ENCODE results near the gene HIPK4.
"Not testable (repeated sequence)": the region's sequence is repeated elsewhere in the genome, so short reads cannot be mapped to it uniquely, and the experiment has no call there.

The HIPK4 gene

GRCh38 chr19:40393894-40394815 is 4.2 kb upstream of the HIPK4 start:
- DNase-seq (ENCODE audit: low spot score), result no peak

- no peak for DNase-seq (ENCODE audit: low spot score)
These were observed 3.0 kb upstream of the HIPK4 start for GRCh38 chr19:40392894-40393517.

DNA sequence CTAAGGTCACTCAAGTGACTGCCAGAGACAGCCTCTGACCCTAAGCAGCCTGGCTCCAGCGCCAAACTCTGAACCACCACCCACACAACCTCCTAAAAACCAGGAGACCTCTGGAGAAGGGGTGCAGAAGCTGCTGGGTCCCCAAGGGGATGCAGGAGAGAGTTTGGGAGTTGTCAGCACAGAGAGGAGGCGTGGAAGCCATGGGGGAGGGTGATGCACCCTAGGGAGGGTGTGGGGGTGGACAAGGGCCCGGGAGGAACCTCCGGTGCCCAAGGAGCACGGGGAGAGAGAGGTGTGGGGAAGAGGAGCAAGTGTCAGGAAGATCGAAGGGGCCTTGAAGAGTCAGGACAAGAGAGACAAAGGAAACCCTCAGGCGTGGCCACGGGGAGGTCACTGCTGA is 2.1 kb upstream of the HIPK4 start:
- DNase-seq (ENCODE audit: low spot score), result no peak

GRCh38 chr19:40389404-40390083 is 437 bp downstream of the HIPK4 start:
- DNase-seq (ENCODE audit: low spot score), result no peak

DNA sequence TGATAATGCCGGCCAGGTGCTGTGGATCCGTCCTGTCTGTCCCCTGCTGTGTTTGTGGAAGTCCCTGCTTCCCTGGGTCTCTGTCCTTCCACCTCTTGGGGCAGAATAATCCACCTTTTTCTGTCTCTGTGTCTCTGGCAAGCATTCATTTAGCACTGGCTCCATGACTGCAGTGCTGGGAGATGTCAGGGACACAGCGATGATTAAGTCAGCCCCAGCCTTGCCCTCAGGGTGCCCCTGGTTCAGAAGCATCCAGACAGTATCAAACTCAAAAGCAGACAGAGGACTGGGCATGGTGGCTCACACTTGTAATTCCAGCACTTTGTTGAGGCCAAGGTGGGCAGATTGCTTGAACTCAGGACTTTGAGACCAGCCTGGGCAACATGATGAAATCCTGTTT is 1.5 kb downstream of the HIPK4 start:
- DNase-seq (ENCODE audit: low spot score), result no peak

DNA sequence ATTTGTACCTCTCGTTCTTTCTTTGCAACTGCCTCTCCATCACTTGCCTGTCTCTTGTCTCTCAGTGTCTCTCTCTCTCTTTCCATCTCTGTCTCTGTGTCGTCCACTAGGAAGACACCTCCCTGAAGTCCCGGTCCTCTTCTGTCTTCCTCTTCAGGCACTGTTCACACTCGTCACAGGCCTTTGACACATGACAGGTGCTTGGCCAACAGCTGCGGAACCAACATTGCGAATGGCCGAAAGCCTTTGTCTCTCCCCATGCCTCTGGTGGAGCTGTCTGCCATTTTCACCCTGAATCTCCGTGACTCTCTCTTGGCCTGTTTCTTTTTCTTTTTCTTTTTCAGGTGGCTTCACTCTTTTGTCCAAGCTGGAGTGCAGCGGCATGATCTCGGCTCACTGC is 2.8 kb downstream of the HIPK4 start:
- DNase-seq (ENCODE audit: low spot score), result no peak

DNA sequence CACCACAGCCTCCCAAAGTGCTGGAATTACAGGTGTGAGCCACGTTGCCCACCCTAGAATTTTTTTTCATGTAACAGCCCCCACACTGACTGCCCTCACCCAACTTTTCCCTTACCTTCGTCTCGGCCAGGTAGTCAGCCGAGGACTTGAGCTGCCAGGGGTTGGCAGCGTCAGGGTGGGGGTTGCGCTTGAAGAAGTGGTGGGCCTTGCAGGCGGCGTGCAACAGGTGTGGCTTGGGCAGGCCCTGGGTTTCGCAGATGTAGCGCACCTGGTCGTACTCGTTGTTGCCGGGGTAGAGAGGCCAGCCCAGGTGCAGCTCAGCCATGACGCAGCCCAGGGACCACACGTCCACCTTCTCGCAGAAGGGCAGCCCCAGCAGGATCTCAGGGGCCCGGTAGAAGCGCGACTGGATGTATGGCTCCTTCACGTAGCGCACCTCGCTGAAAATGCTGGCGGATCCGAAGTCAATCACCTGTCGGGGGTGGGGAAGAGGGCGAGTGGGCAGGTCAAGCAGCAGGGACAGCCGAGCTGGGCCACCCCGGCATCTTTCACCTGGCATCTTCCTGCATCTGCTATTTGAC is 6.2 kb downstream of the HIPK4 start:
- no peak for DNase-seq (ENCODE audit: low spot score)

GRCh38 chr19:40381321-40381720 is 8.7 kb downstream of the HIPK4 start:
- DNase-seq (ENCODE audit: low spot score), result no peak

DNA sequence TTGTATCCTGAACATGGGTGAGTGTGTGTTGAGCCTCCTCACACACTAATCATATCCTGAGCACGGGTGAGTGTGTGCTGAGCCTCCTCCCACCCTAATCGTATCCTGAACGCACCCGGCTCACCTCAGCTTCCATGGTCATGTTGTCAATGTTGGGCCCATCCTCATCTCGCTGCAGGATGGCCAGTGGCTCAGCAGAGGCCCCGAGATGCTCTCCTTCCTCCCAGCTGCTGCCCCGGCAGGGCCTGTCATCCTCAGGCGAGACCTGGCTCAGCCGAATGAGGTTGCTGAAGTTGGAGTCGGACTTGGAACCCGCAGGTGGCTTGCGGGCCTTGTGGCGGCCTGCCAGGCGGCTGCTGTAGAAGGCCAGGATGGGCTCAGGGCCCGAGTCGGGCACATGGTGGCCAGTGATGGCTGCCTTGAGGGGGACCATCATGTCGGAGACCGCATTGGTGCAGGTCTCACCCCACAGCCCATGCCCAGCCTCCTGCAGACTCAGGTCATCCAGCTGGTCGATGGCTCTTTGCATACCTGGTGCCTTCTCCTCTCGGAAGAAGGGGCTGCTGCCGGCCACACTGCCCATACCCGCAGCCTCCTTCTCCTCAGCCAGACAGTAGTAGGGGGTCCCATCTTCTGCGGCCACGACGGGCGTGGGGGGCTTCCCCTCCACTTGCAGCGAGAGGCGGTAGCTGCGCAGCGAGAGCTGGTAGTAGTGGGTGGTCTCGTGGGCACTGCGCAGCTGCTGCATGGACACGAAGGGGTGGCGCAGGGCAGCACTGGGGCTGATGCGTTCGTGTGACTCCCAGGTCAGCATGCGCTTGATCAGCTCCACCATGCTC is 9.6 kb downstream of the HIPK4 start:
- no peak for DNase-seq (ENCODE audit: low spot score)

- no peak for DNase-seq (ENCODE audit: low spot score)
These were observed 10.4 kb downstream of the HIPK4 start for GRCh38 chr19:40379446-40380198.

DNA sequence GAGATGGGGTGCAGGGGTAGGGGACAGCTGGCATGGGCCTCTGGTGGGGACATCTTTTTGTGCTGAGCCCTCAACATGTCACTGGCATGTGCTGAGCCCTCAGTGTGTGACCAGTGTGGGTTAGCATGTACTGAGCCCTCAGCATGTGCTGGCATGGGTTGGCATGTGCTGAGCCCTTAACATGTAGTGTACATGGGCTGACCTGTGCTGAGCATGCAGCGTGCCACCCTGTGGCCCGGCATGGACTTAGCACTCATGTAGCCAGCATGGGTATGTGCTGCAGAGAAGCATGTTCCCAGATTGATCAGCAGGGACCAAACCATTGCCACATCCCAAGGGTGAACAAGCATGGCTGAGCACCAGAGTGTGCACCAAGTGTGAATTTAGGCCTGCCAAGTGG is 11.5 kb downstream of the HIPK4 start:
- DNase-seq (ENCODE audit: low spot score), result no peak

GRCh38 chr19:40377876-40378385 is 12.1 kb downstream of the HIPK4 start:
- no peak for DNase-seq (ENCODE audit: low spot score)

DNA sequence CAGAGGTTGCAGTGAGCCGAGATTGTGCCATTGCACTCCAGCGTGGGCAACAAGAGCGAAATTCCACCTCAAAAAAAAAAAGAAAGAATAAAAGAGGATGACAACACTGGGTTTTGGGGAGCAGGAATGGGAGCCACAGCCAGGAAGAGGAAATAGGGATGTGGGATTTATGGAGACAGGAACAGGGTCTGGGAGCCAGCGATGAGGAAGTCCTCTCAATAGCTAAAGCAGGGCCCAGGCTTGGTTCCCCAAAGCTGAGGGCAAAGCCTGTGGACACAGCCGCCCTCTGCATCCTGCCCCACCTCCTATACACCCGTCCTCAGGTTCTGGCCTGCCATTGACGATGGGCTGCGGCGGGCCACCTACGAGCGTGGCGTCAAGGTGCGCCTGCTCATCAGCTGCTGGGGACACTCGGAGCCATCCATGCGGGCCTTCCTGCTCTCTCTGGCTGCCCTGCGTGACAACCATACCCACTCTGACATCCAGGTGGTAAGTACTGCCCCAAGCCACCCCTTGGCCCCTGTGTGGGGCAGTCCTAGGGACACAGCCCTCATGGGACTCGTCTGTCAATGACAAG is 13.6 kb downstream of the HIPK4 start:
- DNase-seq (ENCODE audit: low spot score), result no peak

DNA sequence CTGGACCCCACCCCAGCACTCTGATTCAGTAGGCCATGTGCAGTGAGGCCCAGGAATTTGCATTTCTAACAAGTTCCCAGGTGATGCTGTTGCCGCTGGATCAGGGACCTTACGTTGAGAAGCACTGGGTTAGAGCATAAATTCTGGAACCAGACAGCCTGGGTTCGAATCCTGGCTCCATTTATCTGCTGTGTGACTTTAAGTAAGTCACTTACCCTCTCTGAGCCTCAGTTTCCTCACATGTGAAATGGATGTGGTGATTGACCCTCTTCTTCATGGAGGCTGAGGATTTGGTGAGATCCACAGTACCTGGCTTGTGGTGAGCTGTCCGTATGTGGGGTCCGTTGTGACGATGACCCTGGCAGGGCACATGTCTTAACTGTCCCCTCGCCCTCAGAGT is 15.9 kb downstream of the HIPK4 start:
- no peak for DNase-seq (ENCODE audit: low spot score)

DNA sequence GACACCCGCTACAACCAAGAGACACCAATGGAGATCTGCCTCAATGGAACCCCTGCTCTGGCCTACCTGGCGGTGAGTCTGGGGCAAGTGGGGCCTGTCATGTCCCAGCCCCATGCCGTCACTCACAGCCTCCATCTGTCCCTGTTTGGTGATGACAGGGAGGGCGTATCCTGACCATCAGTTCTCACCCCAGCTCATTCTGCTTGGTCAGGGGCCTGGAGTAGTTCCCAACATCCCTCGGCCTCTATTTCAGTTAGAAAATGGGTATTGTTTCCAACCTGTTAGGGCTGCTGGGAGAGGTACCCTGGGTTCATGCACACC is 18.2 kb downstream of the HIPK4 start:
- no peak for DNase-seq (ENCODE audit: low spot score)

GRCh38 chr19:40370997-40371801 is 18.8 kb downstream of the HIPK4 start:
- no peak for DNase-seq (ENCODE audit: low spot score)

- not testable (repeated sequence) for DNase-seq (ENCODE audit: low spot score)
These were observed 19.7 kb downstream of the HIPK4 start for GRCh38 chr19:40370253-40370652.

- DNase-seq (ENCODE audit: low spot score), result no peak
These were observed 20.2 kb downstream of the HIPK4 start for GRCh38 chr19:40369797-40370196.

DNA sequence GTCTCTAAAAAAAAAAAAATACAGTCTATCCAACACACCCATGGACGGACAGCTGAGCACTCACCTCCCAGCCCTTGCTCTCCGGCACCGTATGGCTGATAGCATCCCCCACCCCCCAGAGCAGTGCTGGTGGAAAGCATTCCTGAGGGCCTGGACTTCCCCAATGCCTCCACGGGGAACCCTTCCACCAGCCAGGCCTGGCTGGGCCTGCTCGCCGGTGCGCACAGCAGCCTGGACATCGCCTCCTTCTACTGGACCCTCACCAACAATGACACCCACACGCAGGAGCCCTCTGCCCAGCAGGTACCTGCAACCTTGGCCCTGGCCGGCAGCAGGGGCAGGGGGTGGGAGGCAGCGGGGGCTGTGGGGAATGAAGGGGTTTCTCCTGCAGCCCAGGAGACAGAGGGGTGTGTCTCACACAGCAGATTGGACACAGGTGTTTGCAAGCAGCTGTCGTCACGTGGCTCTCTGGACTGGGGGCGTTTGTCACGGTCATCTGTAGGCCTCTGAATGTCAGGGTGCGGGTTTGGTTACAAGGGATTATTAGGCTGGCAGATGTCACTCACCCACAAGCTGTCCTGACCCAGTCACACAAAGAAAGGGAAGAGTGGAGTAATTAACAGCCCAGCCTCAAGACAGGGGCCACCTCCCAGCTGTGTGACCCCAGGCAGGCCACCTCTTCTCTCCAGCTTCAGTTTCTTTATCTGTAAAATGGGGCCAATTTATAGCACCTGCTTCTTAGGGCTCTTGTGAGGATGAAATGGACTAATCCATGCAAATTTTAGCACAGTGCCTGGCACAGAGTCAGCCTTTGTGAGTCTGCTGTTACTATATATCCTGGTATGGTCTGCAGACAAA is 22.2 kb downstream of the HIPK4 start:
- no peak for DNase-seq (ENCODE audit: low spot score)

Measured in COLO829 (cell line).